H1 (cell line): ENCODE measurements around the gene SBSN. TPM values are rescaled to one million over a fixed set of nuclear protein-coding genes. Genes with fewer than 3 reads are reported as not detected.

ENCODE experiments used
- EZH2 ChIP-seq: fragments of 200-600 bp; sonication (generic); IDR thresholded peaks from 2 replicates; pipeline ENCODE4 v1.7.1; 2012; ENCODE audit warnings: low read depth, mild to moderate bottlenecking, moderate library complexity, low read length, inconsistent platforms; ENCODE audit not compliant: severe bottlenecking
- KDM1A ChIP-seq: fragments of 200-600, 300-600 bp; sonication (generic); IDR thresholded peaks from 2 replicates; pipeline ENCODE4 v1.7.1; 2016; ENCODE audit warnings: mild to moderate bottlenecking, low read length, borderline replicate concordance
- SRF ChIP-seq: IDR thresholded peaks from 2 replicates; pipeline ENCODE4 v1.6.1; 2011; ENCODE audit warnings: mild to moderate bottlenecking, low read depth, low read length, moderate library complexity
- polyA plus RNA-seq, 7 experiments: library from polyadenylated mRNA; depleted of rRNA in 3 of 7; stranded (reverse) in 5 of 7; unstranded in 2 of 7; fragments of >200 nt in 5 of 7; fragments of 200-250 nt in 2 of 7; gene quantifications; 1 replicate in 5 of 7; 2 replicates in 1 of 7; 4 replicates in 1 of 7; pipeline versions ENCODE4 v1.2.1 to v1.2.3, GENCODE V29; 2011 to 2013; ENCODE audit warnings: missing spikeins in 2 of 7, mixed read lengths in 2 of 7
- total RNA-seq: library from RNA; stranded (reverse); fragmentation: NEBNext Ultra II Directional; extraction: Animal tissue kit (Norgen Biotek cat#: 25700); gene quantifications from 2 replicates; pipeline ENCODE4 v1.2.1, GENCODE V29; 2021

Gene SBSN
- total and polyA plus RNA-seq, 2 of the 8 experiments (the other 6 are each of a cell fraction or from before 2014, with no cell fraction given) = not detected

GRCh38 chr19:35517342-35517741 is 10.8 kb downstream of the SBSN start (continued):
- TF ChIP-seq EZH2 = no peak
- TF ChIP-seq KDM1A = no peak
- no peak for TF ChIP-seq SRF
